SU-DHL-6 (cell line): ENCODE data around the gene CARMIL1.

Source experiments
- H2AFZ ChIP-seq: fragments of 200-600 bp; sonication (generic); 2 replicates; pipeline ENCODE4 v1.6.1; 2014; ENCODE audit warnings: low read depth, mild to moderate bottlenecking, moderate library complexity, mixed read lengths, antibody characterized with exemption, low read length; ENCODE audit not compliant: severe bottlenecking
- H3F3A ChIP-seq: fragments of 200-600 bp; shearing (Covaris generic); 2 replicates; pipeline ENCODE4 v1.6.0; 2016; ENCODE audit warnings: antibody characterized with exemption, mild to moderate bottlenecking; ENCODE audit not compliant: insufficient read depth
- H3K27ac ChIP-seq: fragments of 200-600 bp; sonication (generic); 2 replicates; pipeline ENCODE4 v1.5.1; 2016; ENCODE audit warnings: low read depth, mild to moderate bottlenecking, low read length, moderate library complexity, mixed read lengths
- H3K27me3 ChIP-seq: fragments of 200-600 bp; sonication (generic), shearing (Covaris generic); 2 replicates; pipeline ENCODE4 v1.6.0; 2014; ENCODE audit warnings: mild to moderate bottlenecking, low read length
- H3K36me3 ChIP-seq: fragments of 200-600 bp; sonication (generic); 2 replicates; pipeline ENCODE4 v1.6.1; 2014; ENCODE audit warnings: mild to moderate bottlenecking, low read length, mixed read lengths
- H3K4me2 ChIP-seq: fragments of 300-600, 200-600 bp; shearing (Covaris generic), sonication (generic); 2 replicates; pipeline ENCODE4 v1.6.0; 2014; ENCODE audit warnings: low read length, low read depth, mild to moderate bottlenecking; ENCODE audit not compliant: poor library complexity, severe bottlenecking
- H3K4me3 ChIP-seq: fragments of 200-600 bp; sonication (generic); 2 replicates; pipeline ENCODE4 v1.5.1; 2014; ENCODE audit warnings: antibody characterized with exemption, low read length, mild to moderate bottlenecking, mixed read lengths; ENCODE audit not compliant: insufficient read depth, poor library complexity, severe bottlenecking
- H3K79me2 ChIP-seq: fragments of 200-600 bp; sonication (generic); 2 replicates; pipeline ENCODE4 v1.6.1; 2014; ENCODE audit warnings: mild to moderate bottlenecking, low read length, moderate library complexity; ENCODE audit not compliant: insufficient read depth
- H3K9ac ChIP-seq: fragments of 200-600 bp; sonication (generic); 2 replicates; pipeline ENCODE4 v1.7.0; 2014; ENCODE audit warnings: mild to moderate bottlenecking, low read length
- H3K9me2 ChIP-seq: fragments of 200-600 bp; sonication (generic); replicated peaks from 2 replicates; pipeline ENCODE4 v1.6.1; 2014; ENCODE audit warnings: low read length; ENCODE audit not compliant: insufficient read depth
- H3K9me3 ChIP-seq: fragments of 200-600 bp; sonication (generic); 2 replicates; pipeline ENCODE4 v1.6.1; 2014; ENCODE audit warnings: low read length, mixed read lengths; ENCODE audit not compliant: insufficient read depth
- H4K20me1 ChIP-seq: fragments of 200-600 bp; sonication (generic); 2 replicates; pipeline ENCODE4 v1.6.1; 2014; ENCODE audit warnings: low read depth, mild to moderate bottlenecking, antibody characterized with exemption, low read length, moderate library complexity, mixed read lengths
- EZH2phosphoT487 ChIP-seq: fragments of 200-600 bp; sonication (generic), shearing (Covaris generic); conservative IDR thresholded peaks from 2 replicates; pipeline ENCODE4 v1.6.1; 2018; ENCODE audit warnings: mild to moderate bottlenecking, antibody characterized with exemption, low read length, moderate library complexity, mixed read lengths
- TF ChIP-seq, protein P1 (sequence below): fragments of 200-600 bp; sonication (generic); IDR thresholded peaks from one replicate; pipeline ENCODE4 v1.5.1; 2017; ENCODE audit warnings: antibody characterized with exemption, mild to moderate bottlenecking, low read length, moderate library complexity; ENCODE audit not compliant: insufficient read depth, poor library complexity, severe bottlenecking

The CARMIL1 gene

DNA sequence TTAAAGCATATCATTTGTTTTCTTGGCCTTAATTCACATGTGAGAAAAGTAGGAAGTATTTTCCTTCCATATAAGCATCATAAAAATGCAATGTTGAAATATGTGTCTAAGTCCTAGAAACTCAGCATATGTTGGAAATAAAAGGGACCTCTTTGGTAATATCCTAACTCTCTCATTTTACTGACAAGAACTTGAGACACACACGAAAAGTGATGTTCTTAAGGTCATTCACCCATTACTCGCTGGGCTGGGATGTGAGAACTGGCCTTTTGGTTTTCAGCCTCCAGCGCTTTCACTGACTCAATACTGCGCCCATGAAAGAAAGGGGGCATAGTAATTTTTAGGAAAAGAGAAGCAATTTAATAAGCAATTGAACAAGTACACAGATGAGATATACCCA is 219.3 kb downstream of the CARMIL1 start:
- Histone ChIP-seq H3K9me3 (no peaks in the 10 kb centered on the region), H2AFZ (no peak overlapping the region), H3K36me3 (peaks cover 4% of the 10 kb centered on the region; the same call in 1 of the 2 replicates), H3K4me2 (no peak overlapping the region), H3F3A (no peaks in the 10 kb centered on the region), H4K20me1 (no peaks in the 10 kb centered on the region), H3K27me3 (no peaks in the 10 kb centered on the region), H3K9me2 (no peaks in the 10 kb centered on the region), H3K4me3 (no peak overlapping the region), H3K79me2 (no peaks in the 10 kb centered on the region), H3K27ac (no peak overlapping the region), H3K9ac (no peak overlapping the region)
- TF ChIP-seq, protein P1, sequence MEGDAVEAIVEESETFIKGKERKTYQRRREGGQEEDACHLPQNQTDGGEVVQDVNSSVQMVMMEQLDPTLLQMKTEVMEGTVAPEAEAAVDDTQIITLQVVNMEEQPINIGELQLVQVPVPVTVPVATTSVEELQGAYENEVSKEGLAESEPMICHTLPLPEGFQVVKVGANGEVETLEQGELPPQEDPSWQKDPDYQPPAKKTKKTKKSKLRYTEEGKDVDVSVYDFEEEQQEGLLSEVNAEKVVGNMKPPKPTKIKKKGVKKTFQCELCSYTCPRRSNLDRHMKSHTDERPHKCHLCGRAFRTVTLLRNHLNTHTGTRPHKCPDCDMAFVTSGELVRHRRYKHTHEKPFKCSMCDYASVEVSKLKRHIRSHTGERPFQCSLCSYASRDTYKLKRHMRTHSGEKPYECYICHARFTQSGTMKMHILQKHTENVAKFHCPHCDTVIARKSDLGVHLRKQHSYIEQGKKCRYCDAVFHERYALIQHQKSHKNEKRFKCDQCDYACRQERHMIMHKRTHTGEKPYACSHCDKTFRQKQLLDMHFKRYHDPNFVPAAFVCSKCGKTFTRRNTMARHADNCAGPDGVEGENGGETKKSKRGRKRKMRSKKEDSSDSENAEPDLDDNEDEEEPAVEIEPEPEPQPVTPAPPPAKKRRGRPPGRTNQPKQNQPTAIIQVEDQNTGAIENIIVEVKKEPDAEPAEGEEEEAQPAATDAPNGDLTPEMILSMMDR: no peak
- no peak for TF ChIP-seq EZH2phosphoT487

DNA sequence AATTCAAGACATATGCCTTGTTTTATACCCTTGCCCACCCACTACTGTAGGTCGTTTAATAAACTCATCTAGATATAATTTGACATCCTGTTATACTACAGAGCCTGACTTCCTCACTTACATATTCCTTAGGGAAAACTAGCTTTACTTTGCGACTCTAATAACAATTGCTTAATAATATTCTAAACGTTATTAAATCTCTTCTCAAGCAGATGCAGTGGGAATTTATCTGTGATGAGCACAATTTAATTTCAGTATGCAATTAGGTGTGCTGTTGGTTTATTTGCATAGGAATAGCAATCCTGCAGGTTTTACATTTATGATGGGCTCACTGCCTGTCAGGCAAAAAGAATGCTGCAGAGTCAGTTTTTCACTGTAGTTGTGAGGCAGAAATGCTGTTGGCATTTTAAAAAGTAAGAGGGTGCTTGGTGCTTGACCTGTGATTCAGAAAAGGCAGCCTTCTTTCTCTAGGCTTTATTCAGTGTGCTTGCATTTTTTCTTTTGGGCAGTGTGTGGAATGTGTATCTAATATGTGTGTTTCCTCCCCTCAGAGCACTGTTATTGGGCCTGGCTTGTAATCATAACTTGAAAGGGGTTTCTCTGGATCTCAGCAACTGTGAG is 220.6 kb downstream of the CARMIL1 start:
- no peaks in the 10 kb centered on the region for H4K20me1 ChIP-seq
- no peaks in the 10 kb centered on the region for H3F3A ChIP-seq
- TF ChIP-seq, protein P1: no peak
- no peak for TF ChIP-seq EZH2phosphoT487
- H2AFZ ChIP-seq: no peak overlapping the region
- H3K79me2 ChIP-seq: no peaks in the 10 kb centered on the region
- no peaks in the 10 kb centered on the region for H3K27me3 ChIP-seq
- H3K9me2 ChIP-seq: no peaks in the 10 kb centered on the region
- no peaks in the 10 kb centered on the region for H3K9me3 ChIP-seq
- H3K27ac ChIP-seq: no peak overlapping the region
- H3K4me3 ChIP-seq: no peak overlapping the region
- no peak overlapping the region for H3K9ac ChIP-seq
- peaks cover 4% of the 10 kb centered on the region; the same call in 1 of the 2 replicates for H3K36me3 ChIP-seq
- no peak overlapping the region for H3K4me2 ChIP-seq

DNA sequence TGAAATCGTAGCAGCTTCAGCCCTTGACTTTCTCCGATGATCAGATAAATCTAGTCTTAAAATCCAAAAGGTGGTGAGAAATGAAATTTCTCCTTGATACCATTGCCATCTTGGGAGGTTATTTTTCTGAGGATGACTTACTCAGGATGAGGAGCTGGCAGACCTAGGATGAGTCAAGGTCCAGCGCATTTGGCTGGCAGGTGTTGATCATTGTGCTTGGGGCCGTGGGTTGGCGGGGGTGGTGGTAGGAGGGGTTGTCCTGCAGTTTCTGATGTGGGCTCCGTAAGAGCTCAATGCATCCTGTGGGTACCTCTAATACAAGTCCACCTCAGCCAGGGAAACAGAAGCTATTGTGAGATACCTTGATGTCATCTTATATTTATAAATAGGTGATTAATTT is 224.5 kb downstream of the CARMIL1 start:
- Histone ChIP-seq H3K27me3 (no peaks in the 10 kb centered on the region), H3K9ac (no peak overlapping the region), H3K4me2 (no peak overlapping the region), H3K36me3 (no peaks in the 10 kb centered on the region), H3K79me2 (no peaks in the 10 kb centered on the region), H3K9me3 (no peaks in the 10 kb centered on the region), H3K9me2 (no peaks in the 10 kb centered on the region), H3K4me3 (no peak overlapping the region), H3F3A (no peaks in the 10 kb centered on the region), H4K20me1 (no peaks in the 10 kb centered on the region), H3K27ac (no peak overlapping the region), H2AFZ (no peak overlapping the region)
- TF ChIP-seq EZH2phosphoT487: no peak
- TF ChIP-seq, protein P1: no peak
